Midbrain (tissue), 1 donor: ENCODE data around the gene APBA1.
A peak's percentile ranks its signal among the peaks of the same experiment; 100 is the strongest.
"Not testable (repeated sequence)": the region's sequence is repeated elsewhere in the genome, so short reads cannot be mapped to it uniquely, and the experiment has no call there.

Experiments
- DNase-seq: peaks from one replicate; lab custom pipeline; 2025; lab: John Stamatoyannopoulos, UW

The APBA1 gene

GRCh38 chr9:69604568-69605219 lies 67.5 kb downstream of the APBA1 start:
- DNase-seq, result no peak

GRCh38 chr9:69603656-69604055 lies 68.5 kb downstream of the APBA1 start:
- DNase-seq, result no peak

GRCh38 chr9:69602773-69603172 lies 69.4 kb downstream of the APBA1 start:
- no peak for DNase-seq

GRCh38 chr9:69601698-69602097 lies 70.5 kb downstream of the APBA1 start:
- no peak for DNase-seq

- no peak for DNase-seq
Measured at GRCh38 chr9:69600314-69601047, 71.7 kb downstream of the APBA1 start.

GRCh38 chr9:69599232-69599971 lies 72.8 kb downstream of the APBA1 start:
- DNase-seq, result no peak

- not testable (repeated sequence) for DNase-seq
Measured at GRCh38 chr9:69596906-69597305, 75.3 kb downstream of the APBA1 start.

- DNase-seq, result no peak
Measured at GRCh38 chr9:69594180-69594579, 78.0 kb downstream of the APBA1 start.

- DNase-seq, result no peak
Measured at GRCh38 chr9:69593756-69594155, 78.4 kb downstream of the APBA1 start.

- no peak for DNase-seq
Measured at GRCh38 chr9:69593301-69593700, 78.9 kb downstream of the APBA1 start.

GRCh38 chr9:69590266-69590665 lies 81.9 kb downstream of the APBA1 start:
- DNase-seq, result peak; percentile 33

GRCh38 chr9:69589156-69589555 lies 83.0 kb downstream of the APBA1 start:
- no peak for DNase-seq

GRCh38 chr9:69585571-69585970 lies 86.6 kb downstream of the APBA1 start:
- DNase-seq, result no peak

- DNase-seq, result no peak
Measured at GRCh38 chr9:69584759-69585158, 87.4 kb downstream of the APBA1 start.

- DNase-seq, result no peak
Measured at GRCh38 chr9:69583645-69584234, 88.4 kb downstream of the APBA1 start.

- no peak for DNase-seq
Measured at GRCh38 chr9:69582544-69583297, 89.5 kb downstream of the APBA1 start.

GRCh38 chr9:69582018-69582417 lies 90.2 kb downstream of the APBA1 start:
- no peak for DNase-seq

GRCh38 chr9:69580582-69581214 lies 91.5 kb downstream of the APBA1 start:
- peak; percentile 15 for DNase-seq

GRCh38 chr9:69579760-69580581 lies 92.2 kb downstream of the APBA1 start:
- DNase-seq, result no peak

- DNase-seq, result no peak
Measured at GRCh38 chr9:69579032-69579758, 93.0 kb downstream of the APBA1 start.
